Activated naive CD4-positive, alpha-beta T cell treated with anti-CD3 and anti-CD28 coated beads for 36 hours (primary cell): ENCODE results near the gene ZNF236. TPM values are rescaled to one million over a fixed set of nuclear protein-coding genes. Genes with fewer than 3 reads are reported as not detected.
"Not testable (repeated sequence)": the region's sequence is repeated elsewhere in the genome, so short reads cannot be mapped to it uniquely, and the experiment has no call there.

ENCODE experiments used
- CTCF ChIA-PET: fragments of 350-600 bp; sonication (Branson Sonifier 250); formaldehyde crosslinking; loops from one replicate; lab custom pipeline; 2021; ENCODE audit warnings: antibody characterized with exemption; lab: Charles Lee
- DNase-seq: peaks from one replicate; pipeline ENCODE4 v3.0.0-alpha.2; 2020
- H3K27ac Mint-ChIP-seq: one replicate; pipeline ENCODE4 v1.8.0; 2021; ENCODE audit warnings: mild to moderate bottlenecking, mixed read lengths
- H3K27me3 Mint-ChIP-seq: one replicate; pipeline ENCODE4 v1.8.0; 2021; ENCODE audit warnings: low read depth, mixed read lengths
- H3K36me3 Mint-ChIP-seq: one replicate; pipeline ENCODE4 v1.8.0; 2021; ENCODE audit warnings: low read depth, mixed read lengths
- H3K4me1 Mint-ChIP-seq: one replicate; pipeline ENCODE4 v1.8.0; 2021; ENCODE audit warnings: low read depth, mixed read lengths
- H3K4me3 Mint-ChIP-seq: one replicate; pipeline ENCODE4 v1.8.0; 2021; ENCODE audit warnings: mild to moderate bottlenecking, moderate library complexity, mixed read lengths
- H3K9me3 Mint-ChIP-seq: one replicate; pipeline ENCODE4 v1.8.0; 2021; ENCODE audit warnings: mixed read lengths
- intact Hi-C: fragments of 100-400 bp; cut with micrococcal nuclease; formaldehyde crosslinking; loops from one replicate; pipeline ENCODE4 v1.15.1; 2023
- total RNA-seq, 2 experiments: library from RNA; stranded (reverse); gene quantifications; one replicate each; pipeline ENCODE4 v1.2.3, GENCODE V29; 2021

Gene ZNF236
- total RNA-seq, 2 experiments from 2014 or later: 13.7 to 17.7 TPM

GRCh38 chr18:76941284-76941683 is 118.9 kb downstream of the ZNF236 start:
- intact Hi-C loops: no loop called here
- H3K27me3 Mint-ChIP-seq: no peaks in the 10 kb centered on the region
- no peak overlapping the region for H3K4me3 Mint-ChIP-seq
- peaks cover 2% of the 10 kb centered on the region for H3K9me3 Mint-ChIP-seq
- peaks cover 25% of the 10 kb centered on the region for H3K36me3 Mint-ChIP-seq
- H3K4me1 Mint-ChIP-seq: no peaks in the 10 kb centered on the region
- no peak for DNase-seq
- CTCF ChIA-PET: interaction anchor here (1.5 kb wide), 1 partner anchor 42 kb away, joined by 4 read pairs; no protein-coding TSS in a partner anchor
- H3K27ac Mint-ChIP-seq: no peak overlapping the region

DNA sequence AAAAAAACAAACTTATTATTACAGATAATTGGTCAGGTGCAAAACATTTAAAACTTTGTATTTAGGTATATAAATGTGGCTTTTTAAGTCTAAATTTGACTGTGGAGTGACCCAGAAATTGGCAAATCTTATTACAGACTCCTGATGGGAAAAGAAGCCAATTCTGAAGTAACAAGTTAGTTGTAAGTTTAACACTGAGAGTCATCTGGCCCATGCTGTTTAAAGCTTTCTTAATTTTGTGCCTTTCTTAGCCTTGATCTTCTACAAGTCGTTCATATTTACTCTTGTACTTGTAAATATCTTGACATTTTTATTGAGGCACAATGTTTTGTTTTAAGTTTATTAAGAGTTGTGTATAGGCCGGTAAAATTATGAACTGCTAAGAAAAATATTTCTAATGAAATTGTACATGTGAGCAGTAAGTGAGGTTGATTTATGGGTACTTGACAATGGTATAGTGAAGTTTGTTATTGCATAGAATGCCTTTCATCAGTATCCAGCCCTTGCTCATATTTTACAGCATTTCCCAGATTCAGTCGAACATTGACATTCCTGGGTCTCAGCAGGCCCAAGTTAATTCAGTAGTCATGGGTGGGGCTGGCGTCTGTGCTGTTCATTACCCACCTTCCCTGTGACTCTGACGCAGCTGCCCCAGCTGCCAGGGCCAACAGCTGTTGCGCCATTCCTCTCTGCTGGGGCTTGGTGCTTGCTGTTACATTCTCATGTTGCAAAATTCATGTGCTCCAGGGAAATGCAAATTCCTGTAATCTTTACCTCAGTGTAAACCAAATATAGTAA is 121.4 kb downstream of the ZNF236 start:
- CTCF ChIA-PET: interaction anchor here (0.7 to 1.2 kb wide), 2 partner anchors 22 to 39 kb away, joined by 3 read pairs; no protein-coding TSS in a partner anchor
- no peak overlapping the region for H3K27ac Mint-ChIP-seq
- peaks cover 35% of the 10 kb centered on the region for H3K36me3 Mint-ChIP-seq
- intact Hi-C loops: no loop called here
- no peaks in the 10 kb centered on the region for H3K27me3 Mint-ChIP-seq
- peaks cover 11% of the 10 kb centered on the region for H3K4me1 Mint-ChIP-seq
- DNase-seq: no peak
- H3K4me3 Mint-ChIP-seq: no peak overlapping the region
- peaks cover 2% of the 10 kb centered on the region for H3K9me3 Mint-ChIP-seq

GRCh38 chr18:76944346-76944745 is 122.0 kb downstream of the ZNF236 start:
- H3K4me3 Mint-ChIP-seq, H3K9me3 Mint-ChIP-seq, H3K27me3 Mint-ChIP-seq, DNase-seq, H3K27ac Mint-ChIP-seq, intact Hi-C loops: not testable (repeated sequence)
- Mint-ChIP-seq H3K36me3 (peaks cover 36% of the 10 kb centered on the region), H3K4me1 (peaks cover 11% of the 10 kb centered on the region)
- CTCF ChIA-PET: interaction anchor here (0.7 to 1.2 kb wide), 2 partner anchors 22 to 38 kb away, joined by 3 read pairs; no protein-coding TSS in a partner anchor

GRCh38 chr18:76948345-76948744 is 126.0 kb downstream of the ZNF236 start:
- Mint-ChIP-seq H3K36me3 (peaks cover 41% of the 10 kb centered on the region), H3K4me1 (peaks cover 11% of the 10 kb centered on the region), H3K27ac (no peak overlapping the region), H3K9me3 (peaks cover 2% of the 10 kb centered on the region), H3K27me3 (no peaks in the 10 kb centered on the region), H3K4me3 (no peak overlapping the region)
- CTCF ChIA-PET: interaction anchor here (0.6 kb wide), 1 partner anchor 810 kb away, joined by 3 read pairs; no protein-coding TSS in a partner anchor
- no peak for DNase-seq
- intact Hi-C loops: no loop called here

- CTCF ChIA-PET: no interaction called here
Measured at GRCh38 chr18:76951456-76952247, 129.3 kb downstream of the ZNF236 start.

DNA sequence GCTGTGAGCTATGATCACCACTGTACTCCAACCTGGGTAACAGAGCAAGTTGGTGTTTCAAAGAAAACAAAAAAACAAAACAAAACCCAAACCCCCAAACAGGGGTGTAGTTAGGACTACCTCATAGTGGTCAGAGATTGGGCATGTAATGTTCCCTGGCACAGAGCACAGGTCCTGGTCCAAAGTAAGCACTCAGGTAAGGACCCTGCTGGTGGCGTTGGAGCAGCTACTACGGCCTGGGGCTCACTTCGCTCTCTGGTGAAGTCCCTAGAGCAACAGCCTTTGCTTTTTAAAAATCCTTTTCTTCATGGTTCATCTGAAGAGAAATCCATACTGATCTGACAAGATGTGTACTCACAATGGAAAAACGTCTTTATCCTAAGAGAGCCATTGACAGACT is 130.4 kb downstream of the ZNF236 start:
- no peaks in the 10 kb centered on the region for H3K9me3 Mint-ChIP-seq
- peaks cover 5% of the 10 kb centered on the region for H3K4me1 Mint-ChIP-seq
- DNase-seq: no peak
- H3K36me3 Mint-ChIP-seq: peaks cover 19% of the 10 kb centered on the region
- H3K27ac Mint-ChIP-seq: no peak overlapping the region
- H3K27me3 Mint-ChIP-seq: no peaks in the 10 kb centered on the region
- CTCF ChIA-PET: interaction anchor here (0.7 kb wide), 1 partner anchor 29 kb away, joined by 3 read pairs; no protein-coding TSS in a partner anchor
- no peak overlapping the region for H3K4me3 Mint-ChIP-seq
- intact Hi-C loops: no loop called here

More at GRCh38 chr18:76951456-76952247, 129.3 kb downstream of the ZNF236 start:
- no peaks in the 10 kb centered on the region for H3K9me3 Mint-ChIP-seq
- H3K36me3 Mint-ChIP-seq: peaks cover 27% of the 10 kb centered on the region
- peak overlapping the region; percentile 39 for H3K27ac Mint-ChIP-seq
- DNase-seq: no peak
- H3K4me1 Mint-ChIP-seq: peaks cover 11% of the 10 kb centered on the region
- intact Hi-C loops: no loop called here
- no peaks in the 10 kb centered on the region for H3K27me3 Mint-ChIP-seq
- no peak overlapping the region for H3K4me3 Mint-ChIP-seq

DNA sequence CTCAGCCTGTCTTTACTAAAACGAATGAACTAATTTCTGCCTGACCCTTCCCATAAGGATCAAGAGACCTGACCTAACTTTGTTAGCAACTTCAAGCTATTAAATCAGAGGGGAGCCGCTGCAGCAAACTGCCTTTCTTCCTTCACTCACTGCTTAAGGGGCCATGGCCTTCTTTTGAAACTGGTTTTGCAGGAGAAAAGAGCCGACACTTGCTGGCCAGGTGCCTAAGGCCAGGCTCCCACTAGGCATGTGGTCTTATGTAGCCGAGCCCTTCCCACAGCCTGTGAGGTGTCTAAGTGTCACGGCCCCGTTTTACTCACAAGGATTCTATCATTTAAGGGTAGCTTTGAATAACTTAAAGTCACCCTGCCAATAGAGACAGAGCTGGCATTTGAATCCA is 130.8 kb downstream of the ZNF236 start:
- intact Hi-C loops: no loop called here
- Mint-ChIP-seq H3K4me3 (no peak overlapping the region), H3K27ac (no peak overlapping the region), H3K27me3 (no peaks in the 10 kb centered on the region), H3K9me3 (no peaks in the 10 kb centered on the region), H3K4me1 (peaks cover 4% of the 10 kb centered on the region), H3K36me3 (peaks cover 18% of the 10 kb centered on the region)
- CTCF ChIA-PET: no interaction called here
- DNase-seq: no peak

DNA sequence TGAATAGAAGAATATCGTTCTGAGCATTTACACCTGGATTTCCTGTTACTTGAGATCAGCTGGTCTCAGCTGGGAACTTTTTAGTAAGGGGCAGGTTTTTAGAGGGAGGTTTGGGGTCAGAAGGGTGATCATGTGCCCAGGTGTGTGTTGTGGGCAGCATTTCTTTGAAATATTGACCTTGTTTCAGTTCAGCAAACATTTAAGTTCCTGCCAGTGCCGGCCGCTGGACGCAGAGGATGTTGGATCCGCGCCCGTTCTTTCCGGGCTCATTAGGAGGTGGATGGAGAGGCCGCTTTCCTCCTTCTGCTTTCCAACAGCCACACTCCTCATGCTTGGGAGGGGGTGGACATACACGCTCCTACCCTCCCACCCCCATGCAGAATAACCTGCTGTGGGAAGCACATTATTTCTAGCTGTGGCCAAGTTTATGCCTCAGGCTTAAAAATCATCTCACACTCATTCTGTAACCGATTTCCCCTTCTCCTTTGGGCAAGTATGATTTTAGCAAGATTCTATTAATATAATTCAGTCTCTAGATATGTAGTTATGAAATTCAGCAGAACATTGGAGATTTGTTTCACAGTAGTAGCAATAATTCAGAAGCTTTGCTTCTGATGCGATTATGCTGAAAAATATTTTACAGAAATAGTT is 131.4 kb downstream of the ZNF236 start:
- no peak for DNase-seq
- Mint-ChIP-seq H3K4me1 (no peaks in the 10 kb centered on the region), H3K4me3 (no peak overlapping the region), H3K9me3 (no peaks in the 10 kb centered on the region), H3K36me3 (peaks cover 14% of the 10 kb centered on the region), H3K27me3 (no peaks in the 10 kb centered on the region), H3K27ac (no peak overlapping the region)
- intact Hi-C loops: no loop called here
- CTCF ChIA-PET: no interaction called here

DNA sequence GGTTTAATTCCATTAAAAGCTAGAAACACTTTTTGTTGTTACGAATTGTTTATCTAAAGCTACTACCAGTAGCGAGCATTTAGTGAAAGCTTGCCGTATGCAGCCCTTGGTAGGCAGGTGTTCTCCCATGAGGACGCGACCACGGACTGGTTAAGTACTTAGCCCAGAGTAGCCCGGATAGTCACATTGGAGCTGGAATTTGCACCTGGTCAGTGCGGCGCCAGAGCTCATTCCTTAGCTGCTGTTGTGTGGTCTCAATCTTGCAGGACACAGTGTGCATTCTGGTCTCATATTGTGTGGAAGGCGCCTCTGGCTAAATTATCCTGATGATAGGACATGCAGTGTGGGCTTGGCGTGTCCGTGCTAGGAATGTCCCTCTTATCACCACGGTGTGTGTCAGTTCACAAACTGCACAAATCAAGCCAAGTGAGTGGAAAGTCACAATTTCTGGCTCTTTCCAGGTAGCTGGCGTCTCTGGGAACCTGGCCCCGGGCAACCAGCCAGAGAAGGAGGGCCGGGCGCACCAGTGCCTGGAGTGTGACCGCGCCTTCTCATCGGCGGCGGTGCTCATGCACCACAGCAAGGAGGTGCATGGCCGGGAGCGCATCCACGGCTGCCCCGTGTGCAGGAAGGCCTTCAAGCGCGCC is 133.3 kb downstream of the ZNF236 start:
- peaks cover 24% of the 10 kb centered on the region for H3K36me3 Mint-ChIP-seq
- H3K4me1 Mint-ChIP-seq: no peaks in the 10 kb centered on the region
- no peak for DNase-seq
- no peak overlapping the region for H3K27ac Mint-ChIP-seq
- H3K27me3 Mint-ChIP-seq: no peaks in the 10 kb centered on the region
- CTCF ChIA-PET: interaction anchor here (0.6 kb wide), 1 partner anchor 45 kb away, joined by 3 read pairs; no protein-coding TSS in a partner anchor
- H3K9me3 Mint-ChIP-seq: no peaks in the 10 kb centered on the region
- intact Hi-C loops: no loop called here
- H3K4me3 Mint-ChIP-seq: no peak overlapping the region

DNA sequence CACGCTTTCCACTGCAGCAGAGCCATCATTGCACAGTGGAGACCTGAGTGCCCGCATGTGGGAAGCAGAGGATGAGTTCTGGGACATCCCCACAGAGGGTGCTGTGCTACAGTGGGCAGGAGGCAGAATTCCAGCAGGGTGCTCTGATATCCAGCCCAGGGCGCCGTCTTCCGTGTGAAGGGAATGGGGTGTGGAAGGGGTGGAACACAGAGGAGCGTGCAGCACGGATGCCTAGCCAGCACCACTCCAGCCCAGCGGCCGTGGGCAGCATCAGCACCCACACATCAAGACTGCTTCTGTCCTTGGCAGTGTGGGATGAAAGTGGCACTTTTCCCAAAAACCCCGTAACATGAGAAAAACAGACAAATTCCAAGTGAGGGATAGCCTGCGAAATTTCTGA is 134.3 kb downstream of the ZNF236 start:
- intact Hi-C loops: no loop called here
- Mint-ChIP-seq H3K9me3 (no peaks in the 10 kb centered on the region), H3K36me3 (peaks cover 32% of the 10 kb centered on the region), H3K4me1 (no peaks in the 10 kb centered on the region), H3K27me3 (no peaks in the 10 kb centered on the region), H3K4me3 (no peak overlapping the region), H3K27ac (no peak overlapping the region)
- CTCF ChIA-PET: interaction anchor here (0.6 kb wide), 1 partner anchor 44 kb away, joined by 3 read pairs; no protein-coding TSS in a partner anchor
- DNase-seq: no peak

GRCh38 chr18:76957384-76958355 is 135.3 kb downstream of the ZNF236 start:
- no peak for DNase-seq
- peaks cover 41% of the 10 kb centered on the region for H3K36me3 Mint-ChIP-seq
- no peak overlapping the region for H3K27ac Mint-ChIP-seq
- CTCF ChIA-PET: interaction anchor here (1.2 to 2.6 kb wide), 2 partner anchors 154 to 156 kb away, joined by 3 to 8 read pairs; no protein-coding TSS in a partner anchor
- no peak overlapping the region for H3K4me3 Mint-ChIP-seq
- H3K27me3 Mint-ChIP-seq: no peaks in the 10 kb centered on the region
- H3K9me3 Mint-ChIP-seq: no peaks in the 10 kb centered on the region
- peaks cover under 1% of the 10 kb centered on the region for H3K4me1 Mint-ChIP-seq
- intact Hi-C loops: no loop called here
